Muscle of leg (tissue), 11 donors: ENCODE data around the gene UBL3. TPM values are rescaled to one million over a fixed set of nuclear protein-coding genes. Genes with fewer than 3 reads are reported as not detected.
A peak's percentile ranks its signal among the peaks of the same experiment; 100 is the strongest.

Experiments
- DNase-seq: peaks from one replicate; pipeline ENCODE4 v3.0.0; 2013
- H3K27ac ChIP-seq: one replicate; pipeline ENCODE4 v1.5.1; 2013; ENCODE audit warnings: mild to moderate bottlenecking, low read length, control low read depth
- H3K27me3 ChIP-seq: one replicate; pipeline ENCODE4 v1.6.1; 2013; ENCODE audit warnings: low read length; ENCODE audit not compliant: control insufficient read depth, insufficient read depth
- H3K36me3 ChIP-seq: one replicate; pipeline ENCODE4 v1.6.1; 2013; ENCODE audit warnings: low read length; ENCODE audit not compliant: control insufficient read depth, insufficient read depth
- H3K4me1 ChIP-seq: one replicate; pipeline ENCODE4 v1.6.1; 2013; ENCODE audit warnings: low read length; ENCODE audit not compliant: control insufficient read depth, insufficient read depth
- H3K4me3 ChIP-seq: one replicate; pipeline ENCODE4 v1.5.1; 2013; ENCODE audit warnings: low read length, control low read depth
- H3K9me3 ChIP-seq: replicated peaks from 2 replicates; pipeline ENCODE4 v1.6.1; 2013; ENCODE audit warnings: low read depth, low read length; ENCODE audit not compliant: control insufficient read depth
- WGBS: methylation state at CpG from one replicate; pipeline ENCODE4 v1.1.5; 2013; ENCODE audit warnings: missing lambda C conversion rate; ENCODE audit not compliant: insufficient coverage; 5-methylcytosine and 5-hydroxymethylcytosine counted together
- polyA plus RNA-seq, 8 donors: library from polyadenylated mRNA; unstranded; fragments of 120-200 nt; gene quantifications; one replicate each; pipeline versions ENCODE4 v1.2.1 to v1.2.3, GENCODE V29; 2013; ENCODE audit warnings: inconsistent platforms in 1 of 8, low replicate concordance in 1 of 8; ENCODE audit not compliant: insufficient read length in 8 of 8, insufficient read depth in 1 of 8
- total RNA-seq: library from RNA; stranded (reverse); fragments of 120-200 nt; gene quantifications from one replicate; pipeline ENCODE4 v1.2.4, GENCODE V29; 2013

UBL3 gene
- total and polyA plus RNA-seq, 9 donors = 14.0 to 33.6 (median 25.3) TPM

DNA sequence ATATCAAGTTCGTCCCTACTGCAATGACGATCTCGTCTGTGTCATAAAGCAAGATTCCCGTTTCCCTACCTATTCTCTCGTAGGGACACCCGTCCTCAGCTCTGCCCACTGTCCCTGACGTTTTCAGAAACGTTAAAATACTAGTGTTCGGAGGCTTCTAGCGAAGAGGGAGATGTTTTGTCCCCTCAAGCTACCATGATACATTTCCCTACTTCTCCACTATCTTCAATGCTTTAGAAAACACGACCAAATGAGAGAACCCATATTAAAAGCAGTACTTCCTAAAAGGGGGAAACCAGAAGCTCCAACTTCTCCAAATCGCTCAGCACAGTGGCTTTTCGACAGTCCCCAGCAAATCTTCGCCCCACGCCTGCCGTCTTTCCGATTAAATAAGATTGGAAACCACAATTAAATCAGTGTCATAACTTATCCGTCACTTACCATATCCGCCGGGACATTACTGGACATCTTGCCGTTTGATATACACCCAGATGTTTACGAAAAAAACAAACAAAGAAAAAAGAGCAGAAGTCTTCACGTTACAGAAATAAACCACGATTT lies 1.3 kb downstream of the UBL3 start:
- peak; percentile 77 for DNase-seq
- Histone ChIP-seq H3K36me3 (no peaks in the 10 kb centered on the region), H3K27ac (peak overlapping the region; percentile 99), H3K4me3 (peak overlapping the region; percentile 91), H3K27me3 (no peaks in the 10 kb centered on the region), H3K9me3 (no peaks in the 10 kb centered on the region), H3K4me1 (no peaks in the 10 kb centered on the region)
- 0% methylated on average over 12 of the region's 24 CpGs for WGBS

DNA sequence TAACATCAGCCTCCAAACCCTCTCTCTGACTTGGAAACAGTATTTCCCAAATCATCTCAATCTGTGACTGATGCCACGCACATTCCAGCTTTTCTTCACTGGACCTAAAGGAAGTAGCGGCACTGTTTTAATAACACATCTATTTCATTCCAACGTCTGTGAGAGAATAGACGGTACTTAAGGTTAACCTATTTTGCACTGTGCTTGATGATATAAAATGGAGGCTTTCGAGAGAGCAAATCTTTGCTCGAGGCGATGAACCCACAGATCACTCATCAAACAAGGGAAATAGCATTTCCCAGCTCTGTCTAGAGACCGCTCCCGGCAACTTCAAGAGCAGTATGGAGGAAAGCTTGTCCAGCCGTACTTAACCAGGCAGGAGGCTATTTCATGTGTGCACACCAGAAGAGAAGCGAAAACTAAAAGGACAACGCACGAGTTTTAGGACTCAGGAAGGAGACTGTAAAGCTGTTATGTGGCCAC lies 2.9 kb downstream of the UBL3 start:
- DNase-seq = peak; percentile 72
- H3K9me3 ChIP-seq = no peaks in the 10 kb centered on the region
- peak overlapping the region; percentile 84 for H3K27ac ChIP-seq
- H3K27me3 ChIP-seq = no peaks in the 10 kb centered on the region
- H3K4me1 ChIP-seq = no peaks in the 10 kb centered on the region
- H3K36me3 ChIP-seq = no peaks in the 10 kb centered on the region
- H3K4me3 ChIP-seq = peak overlapping the region; percentile 49
- WGBS = 0% methylated on average over 6 of the region's 13 CpGs

DNA sequence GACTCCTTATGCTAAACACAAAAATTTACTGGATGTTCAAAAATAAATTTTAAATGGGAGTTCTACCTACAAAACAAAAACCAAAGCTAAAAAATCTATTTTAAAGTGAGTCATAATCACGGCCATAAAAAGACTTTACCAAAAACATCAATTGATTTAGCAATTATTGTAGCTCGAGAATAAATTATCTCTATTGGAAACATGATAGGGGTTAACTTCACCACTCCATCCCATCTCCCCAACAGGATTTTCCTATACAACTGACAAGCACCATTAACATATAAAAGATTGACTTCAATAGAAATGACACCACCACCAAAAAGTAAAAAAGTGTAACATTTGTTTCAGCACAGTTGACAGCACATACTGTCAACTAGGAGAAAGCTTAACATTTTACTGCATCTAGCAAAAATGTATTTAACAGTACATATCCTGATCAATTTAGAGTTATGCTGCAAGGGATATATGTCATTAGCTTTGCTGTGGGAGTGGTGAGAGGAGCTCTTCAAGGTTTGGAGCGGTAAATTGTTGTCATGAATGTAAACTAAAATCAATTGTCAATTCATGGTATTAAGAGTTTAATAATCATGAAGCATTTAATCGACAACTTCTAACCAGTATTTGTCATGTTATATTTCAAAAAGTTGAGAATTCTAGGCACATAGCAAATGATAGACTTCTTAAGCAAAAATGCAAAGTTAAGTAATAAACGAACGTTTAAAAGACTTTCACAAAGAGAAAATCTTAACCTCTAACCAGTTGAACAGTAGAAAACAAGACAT lies 3.8 kb downstream of the UBL3 start:
- Histone ChIP-seq H3K27ac (peak overlapping the region; percentile 84), H3K36me3 (no peaks in the 10 kb centered on the region), H3K9me3 (no peaks in the 10 kb centered on the region), H3K27me3 (no peaks in the 10 kb centered on the region), H3K4me1 (no peaks in the 10 kb centered on the region), H3K4me3 (peak overlapping the region; percentile 49)
- DNase-seq = no peak
- no CpG with 5 or more reads among the region's 6 CpGs for WGBS

DNA sequence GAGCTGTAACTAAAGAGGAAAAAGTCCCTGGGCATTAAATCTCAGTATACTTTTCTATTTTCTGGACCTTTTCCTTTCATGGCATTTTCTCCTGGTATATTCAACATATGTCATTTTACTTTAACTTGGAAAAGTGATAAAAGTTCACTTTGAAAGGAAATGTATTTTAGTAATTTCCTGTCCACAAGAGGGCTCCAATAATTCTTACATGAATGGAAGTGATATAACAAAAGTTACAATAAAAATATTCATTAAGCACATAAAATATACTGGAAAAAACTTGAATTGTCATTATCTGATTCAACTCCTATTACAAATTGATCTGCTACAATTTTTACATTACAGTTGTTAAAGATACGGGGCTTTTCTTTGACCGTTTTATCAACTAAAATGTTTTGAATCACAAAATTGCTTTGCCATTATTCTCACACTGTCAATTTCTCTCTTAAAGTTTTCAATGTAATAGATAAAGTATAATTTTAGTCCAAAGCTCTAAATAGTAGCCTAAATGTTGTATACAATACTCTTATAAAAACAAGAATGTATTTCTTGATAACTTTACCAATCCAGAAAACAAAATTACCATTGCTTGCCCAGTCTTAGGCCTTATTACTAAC lies 4.9 kb downstream of the UBL3 start:
- DNase-seq = peak; percentile 58
- no peak overlapping the region for H3K27ac ChIP-seq
- WGBS = no CpG with 5 or more reads among the region's 2 CpGs
- H3K9me3 ChIP-seq = no peaks in the 10 kb centered on the region
- no peaks in the 10 kb centered on the region for H3K27me3 ChIP-seq
- H3K4me1 ChIP-seq = no peaks in the 10 kb centered on the region
- no peak overlapping the region for H3K4me3 ChIP-seq
- H3K36me3 ChIP-seq = no peaks in the 10 kb centered on the region

GRCh38 chr13:29844441-29844840 lies 6.0 kb downstream of the UBL3 start:
- H3K4me1 ChIP-seq = no peaks in the 10 kb centered on the region
- 100% methylated on average over 1 of the region's 1 CpG for WGBS

GRCh38 chr13:29840585-29840984 lies 9.8 kb downstream of the UBL3 start:
- H3K4me3 ChIP-seq = no peak overlapping the region
- no peaks in the 10 kb centered on the region for H3K9me3 ChIP-seq
- H3K27me3 ChIP-seq = no peaks in the 10 kb centered on the region
- H3K36me3 ChIP-seq = no peaks in the 10 kb centered on the region
- no CpG with 5 or more reads among the region's 3 CpGs for WGBS
- no peak for DNase-seq
- no peak overlapping the region for H3K27ac ChIP-seq
- no peaks in the 10 kb centered on the region for H3K4me1 ChIP-seq

More at GRCh38 chr13:29844441-29844840, 6.0 kb downstream of the UBL3 start:
- Histone ChIP-seq H3K9me3 (no peaks in the 10 kb centered on the region), H3K4me3 (no peak overlapping the region), H3K27ac (no peak overlapping the region), H3K36me3 (no peaks in the 10 kb centered on the region), H3K27me3 (no peaks in the 10 kb centered on the region)
- no peak for DNase-seq

DNA sequence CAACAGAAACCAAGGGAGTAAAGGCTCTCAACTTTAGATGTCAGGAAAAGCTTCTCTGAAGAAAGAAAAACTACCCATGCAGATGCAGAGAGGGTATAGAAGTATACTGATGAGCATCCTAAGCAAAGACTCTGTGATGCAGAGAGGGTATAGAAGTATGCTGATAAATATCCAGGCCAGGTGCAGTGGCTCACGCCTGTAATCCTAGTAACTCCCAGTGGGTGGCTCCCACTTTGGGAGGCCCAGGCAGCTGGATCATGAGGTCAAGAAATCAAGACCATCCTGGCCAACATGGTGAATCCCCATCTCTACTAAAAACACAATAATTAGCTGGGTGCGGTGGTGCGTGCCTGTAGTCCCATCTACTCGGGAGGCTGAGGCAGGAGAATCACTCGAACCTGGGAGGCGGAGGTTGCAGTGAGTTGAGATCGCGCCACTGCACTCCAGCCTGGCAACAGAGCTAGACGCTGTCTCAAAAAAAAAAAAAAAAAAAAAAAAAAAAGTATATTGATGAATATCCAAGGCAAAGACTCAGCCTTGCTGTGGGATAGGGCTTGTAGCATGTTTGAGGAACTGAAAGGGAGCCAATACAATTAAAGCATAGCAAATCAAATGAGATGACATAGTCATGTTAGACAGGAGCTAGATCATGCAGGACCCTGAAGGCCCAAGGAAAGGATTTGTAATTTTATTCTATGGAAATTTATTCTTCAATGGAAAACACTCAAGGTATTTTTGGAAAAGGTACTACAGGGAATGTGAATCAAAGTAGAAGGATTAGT lies 14.9 kb downstream of the UBL3 start:
- Histone ChIP-seq H3K27me3 (no peaks in the 10 kb centered on the region), H3K4me3 (no peak overlapping the region), H3K36me3 (no peaks in the 10 kb centered on the region), H3K4me1 (no peaks in the 10 kb centered on the region), H3K27ac (no peak overlapping the region), H3K9me3 (no peaks in the 10 kb centered on the region)
- no CpG with 5 or more reads among the region's 9 CpGs for WGBS
- DNase-seq = no peak

DNA sequence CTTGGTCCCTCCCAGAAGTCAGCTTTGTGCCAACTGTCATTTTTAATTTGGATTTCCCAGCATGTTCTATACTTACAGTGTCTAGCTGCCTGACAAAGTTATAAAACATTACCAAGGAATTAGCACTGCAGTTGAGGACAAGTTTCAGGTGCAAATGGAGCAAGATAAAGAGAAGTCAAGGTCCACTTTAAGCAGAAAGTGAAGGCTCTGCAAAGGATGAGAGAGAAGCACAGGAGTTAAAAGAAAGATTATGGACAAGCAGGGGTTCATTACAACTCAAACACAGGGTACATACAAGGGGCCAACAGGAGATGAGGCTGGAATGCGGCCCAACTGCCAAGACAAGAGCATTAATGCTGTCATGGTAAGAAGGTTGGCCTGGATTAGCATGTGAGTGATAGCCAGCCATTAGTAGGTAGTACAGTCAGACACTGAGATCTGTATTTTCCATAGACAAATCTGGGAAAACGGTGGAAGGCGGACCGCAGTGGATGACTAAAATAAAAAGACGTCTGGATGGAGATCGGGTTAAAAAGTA lies 17.6 kb downstream of the UBL3 start:
- Histone ChIP-seq H3K4me3 (no peak overlapping the region), H3K36me3 (no peaks in the 10 kb centered on the region), H3K9me3 (no peaks in the 10 kb centered on the region), H3K27ac (no peak overlapping the region), H3K4me1 (no peaks in the 10 kb centered on the region), H3K27me3 (no peaks in the 10 kb centered on the region)
- no peak for DNase-seq
- WGBS = 70% methylated on average over 5 of the region's 6 CpGs

DNA sequence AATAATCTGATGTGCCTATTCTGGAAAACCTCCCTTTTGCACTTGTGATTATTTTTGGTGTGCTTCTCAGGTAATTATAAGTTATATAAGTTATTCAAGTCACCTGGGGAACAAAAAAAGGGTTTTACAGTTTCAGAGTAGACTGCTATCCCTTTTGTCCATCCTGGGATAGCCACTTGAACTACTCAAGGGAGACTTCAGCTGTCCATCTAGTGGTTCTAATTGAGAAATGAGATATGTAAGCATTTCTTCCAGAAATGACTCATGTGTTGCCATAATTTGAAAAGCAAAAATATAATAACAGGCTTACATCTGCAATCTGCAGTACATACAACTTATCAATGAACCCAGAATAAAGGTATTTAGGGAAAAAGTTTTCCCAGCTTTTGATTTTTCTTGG lies 20.4 kb downstream of the UBL3 start:
- H3K27me3 ChIP-seq = no peaks in the 10 kb centered on the region
- no peaks in the 10 kb centered on the region for H3K9me3 ChIP-seq
- no peak overlapping the region for H3K4me3 ChIP-seq
- no peak overlapping the region for H3K27ac ChIP-seq
- no peaks in the 10 kb centered on the region for H3K36me3 ChIP-seq
- no peaks in the 10 kb centered on the region for H3K4me1 ChIP-seq
- DNase-seq = no peak

GRCh38 chr13:29819143-29819542 lies 31.3 kb downstream of the UBL3 start:
- DNase-seq = no peak
- Histone ChIP-seq H3K27me3 (no peaks in the 10 kb centered on the region), H3K9me3 (peaks cover 3% of the 10 kb centered on the region), H3K4me3 (no peak overlapping the region), H3K36me3 (no peaks in the 10 kb centered on the region), H3K4me1 (no peaks in the 10 kb centered on the region), H3K27ac (no peak overlapping the region)
- no CpG with 5 or more reads among the region's 2 CpGs for WGBS
